BLaER1 (cell line): ENCODE results near the gene MAGI1.
"Not testable (repeated sequence)": the region's sequence is repeated elsewhere in the genome, so short reads cannot be mapped to it uniquely, and the experiment has no call there.

ENCODE experiments used
- H3K27ac ChIP-seq: shearing (Covaris generic); formaldehyde crosslinking; 2 replicates; pipeline ENCODE4 v1.8.1; 2022
- H3K27me3 ChIP-seq: shearing (Covaris generic); formaldehyde crosslinking; 2 replicates; pipeline ENCODE4 v1.8.1; 2022
- H3K36me3 ChIP-seq: shearing (Covaris generic); formaldehyde crosslinking; 2 replicates; pipeline ENCODE4 v1.8.1; 2022
- H3K4me1 ChIP-seq: shearing (Covaris generic); formaldehyde crosslinking; 2 replicates; pipeline ENCODE4 v1.8.1; 2022
- H3K4me2 ChIP-seq: shearing (Covaris generic); formaldehyde crosslinking; 2 replicates; pipeline ENCODE4 v1.8.1; 2022
- H3K4me3 ChIP-seq: shearing (Covaris generic); formaldehyde crosslinking; 2 replicates; pipeline ENCODE4 v1.8.1; 2022
- H3K9ac ChIP-seq: shearing (Covaris generic); formaldehyde crosslinking; 2 replicates; pipeline ENCODE4 v1.8.1; 2022
- H3K9me3 ChIP-seq: shearing (Covaris generic); formaldehyde crosslinking; 2 replicates; pipeline ENCODE4 v1.8.1; 2022
- H4K20me1 ChIP-seq: shearing (Covaris generic); formaldehyde crosslinking; 2 replicates; pipeline ENCODE4 v1.8.1; 2022
- Cebpa-rat ChIP-seq: shearing (Covaris generic); IDR thresholded peaks from 2 replicates; pipeline ENCODE4 v1.8.1; 2022

The MAGI1 gene

GRCh38 chr3:66068255-66068654, 29.5 kb upstream of the MAGI1 start:
- Histone ChIP-seq H3K27me3 (no peaks in the 10 kb centered on the region), H4K20me1 (no peaks in the 10 kb centered on the region), H3K9ac (no peak overlapping the region), H3K4me1 (no peaks in the 10 kb centered on the region), H3K4me2 (no peak overlapping the region), H3K4me3 (no peak overlapping the region), H3K36me3 (no peaks in the 10 kb centered on the region), H3K9me3 (peaks cover 8% of the 10 kb centered on the region; the same call in 1 of the 2 replicates), H3K27ac (no peak overlapping the region)
- no peak for TF ChIP-seq Cebpa-rat

GRCh38 chr3:66066963-66067617, 28.4 kb upstream of the MAGI1 start:
- H3K9ac ChIP-seq, result no peak overlapping the region
- no peaks in the 10 kb centered on the region for H3K4me1 ChIP-seq
- peaks cover 8% of the 10 kb centered on the region; the same call in 1 of the 2 replicates for H3K9me3 ChIP-seq
- no peak overlapping the region for H3K27ac ChIP-seq
- no peak overlapping the region for H3K4me2 ChIP-seq
- no peaks in the 10 kb centered on the region for H4K20me1 ChIP-seq
- H3K36me3 ChIP-seq, result no peaks in the 10 kb centered on the region
- no peak overlapping the region for H3K4me3 ChIP-seq
- no peak for TF ChIP-seq Cebpa-rat
- H3K27me3 ChIP-seq, result no peaks in the 10 kb centered on the region

GRCh38 chr3:66055289-66055688, 16.6 kb upstream of the MAGI1 start:
- Histone ChIP-seq H3K9me3 (no peaks in the 10 kb centered on the region), H3K9ac (no peak overlapping the region), H3K27ac (no peak overlapping the region), H3K27me3 (no peaks in the 10 kb centered on the region), H4K20me1 (no peaks in the 10 kb centered on the region), H3K4me1 (no peaks in the 10 kb centered on the region), H3K36me3 (no peaks in the 10 kb centered on the region), H3K4me2 (no peak overlapping the region), H3K4me3 (no peak overlapping the region)
- TF ChIP-seq Cebpa-rat, result no peak

- H3K27me3 ChIP-seq, result no peaks in the 10 kb centered on the region
- no peaks in the 10 kb centered on the region for H3K9me3 ChIP-seq
- H3K9ac ChIP-seq, result no peak overlapping the region
- no peak overlapping the region for H3K4me2 ChIP-seq
- H4K20me1 ChIP-seq, result no peaks in the 10 kb centered on the region
- no peaks in the 10 kb centered on the region for H3K4me1 ChIP-seq
- no peak overlapping the region for H3K4me3 ChIP-seq
- no peak overlapping the region for H3K27ac ChIP-seq
- no peaks in the 10 kb centered on the region for H3K36me3 ChIP-seq
- TF ChIP-seq Cebpa-rat, result no peak
Measured at GRCh38 chr3:66053550-66054094, 14.9 kb upstream of the MAGI1 start.

DNA sequence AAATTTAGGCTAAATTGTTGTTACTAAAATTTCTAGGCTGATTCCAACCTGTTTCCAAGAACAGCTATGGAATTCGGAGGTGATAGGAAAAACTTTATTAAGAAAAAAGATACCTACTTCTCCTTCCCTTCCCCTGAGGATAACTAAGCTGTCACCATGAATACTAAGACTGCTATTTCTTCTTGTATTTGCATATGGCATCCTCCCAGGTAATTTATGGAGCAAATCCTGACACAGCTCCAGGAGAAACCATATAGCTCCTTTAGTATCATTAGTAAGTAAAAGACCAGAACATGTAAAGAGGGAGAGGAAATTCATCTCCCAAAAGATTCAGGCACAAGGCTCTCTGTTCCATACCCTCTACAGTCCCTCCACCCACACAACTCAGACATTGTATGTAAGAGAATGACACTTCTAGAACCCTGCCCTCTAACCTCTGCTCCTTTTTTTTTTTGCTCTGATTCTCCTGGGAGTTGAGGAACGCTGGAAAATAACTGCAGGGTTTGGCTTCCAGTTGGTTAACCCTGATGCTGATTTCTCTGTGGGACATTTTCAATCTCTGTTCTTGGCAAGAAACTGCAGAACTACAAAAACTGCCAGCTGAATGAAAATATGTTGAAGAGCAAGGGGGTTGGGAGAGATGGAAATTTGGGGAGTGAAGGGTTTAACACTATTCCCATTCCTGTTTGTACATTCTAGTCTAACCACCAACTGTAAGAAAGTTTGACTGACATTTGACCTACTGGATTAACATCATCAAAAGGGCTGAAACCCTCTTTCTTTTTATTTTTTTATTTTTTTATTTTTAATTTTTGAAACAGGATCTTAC, 14.2 kb upstream of the MAGI1 start:
- Histone ChIP-seq H4K20me1 (no peaks in the 10 kb centered on the region), H3K4me2 (no peak overlapping the region), H3K27me3 (no peaks in the 10 kb centered on the region), H3K4me3 (no peak overlapping the region), H3K4me1 (no peaks in the 10 kb centered on the region), H3K9me3 (no peaks in the 10 kb centered on the region), H3K9ac (no peak overlapping the region), H3K27ac (no peak overlapping the region), H3K36me3 (no peaks in the 10 kb centered on the region)
- TF ChIP-seq Cebpa-rat, result no peak

- H3K4me3 ChIP-seq, result no peak overlapping the region
- no peaks in the 10 kb centered on the region for H3K27me3 ChIP-seq
- no peak overlapping the region for H3K4me2 ChIP-seq
- no peaks in the 10 kb centered on the region for H3K9me3 ChIP-seq
- H4K20me1 ChIP-seq, result no peaks in the 10 kb centered on the region
- H3K4me1 ChIP-seq, result no peaks in the 10 kb centered on the region
- no peak overlapping the region for H3K27ac ChIP-seq
- no peak overlapping the region for H3K9ac ChIP-seq
- TF ChIP-seq Cebpa-rat, result no peak
- no peaks in the 10 kb centered on the region for H3K36me3 ChIP-seq
Measured at GRCh38 chr3:66050821-66051220, 12.1 kb upstream of the MAGI1 start.

GRCh38 chr3:66048051-66048395, 9.3 kb upstream of the MAGI1 start:
- Histone ChIP-seq H3K9me3 (no peaks in the 10 kb centered on the region), H3K36me3 (no peaks in the 10 kb centered on the region), H4K20me1 (no peaks in the 10 kb centered on the region), H3K4me1 (no peaks in the 10 kb centered on the region), H3K4me3 (no peak overlapping the region), H3K4me2 (no peak overlapping the region), H3K27ac (no peak overlapping the region), H3K27me3 (no peaks in the 10 kb centered on the region), H3K9ac (no peak overlapping the region)
- TF ChIP-seq Cebpa-rat, result no peak

- TF ChIP-seq Cebpa-rat, result no peak
- Histone ChIP-seq H3K27me3 (no peaks in the 10 kb centered on the region), H4K20me1 (no peaks in the 10 kb centered on the region), H3K27ac (no peak overlapping the region), H3K4me3 (no peak overlapping the region), H3K9me3 (no peaks in the 10 kb centered on the region), H3K4me2 (no peak overlapping the region), H3K36me3 (no peaks in the 10 kb centered on the region), H3K9ac (no peak overlapping the region), H3K4me1 (no peaks in the 10 kb centered on the region)
Measured at GRCh38 chr3:66047311-66048050, 8.8 kb upstream of the MAGI1 start.

DNA sequence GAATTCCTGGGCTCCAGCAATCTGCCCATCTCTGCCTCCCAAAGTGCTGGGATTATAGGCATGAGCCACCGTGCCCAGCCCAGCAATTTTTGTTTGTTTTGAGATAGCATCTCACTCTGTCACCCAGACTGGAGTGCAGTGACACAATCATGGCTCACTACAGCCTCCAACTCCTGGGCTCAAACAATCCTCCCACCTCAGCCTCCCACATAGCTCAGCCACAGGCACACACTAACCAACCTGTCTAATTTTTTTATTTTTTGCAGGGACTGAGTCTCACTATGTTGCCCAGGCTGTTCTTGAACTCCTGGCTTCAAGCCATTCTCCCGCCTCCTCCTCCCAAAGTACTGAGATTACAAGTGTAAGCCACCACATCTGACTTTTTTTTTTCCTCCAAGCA, 7.6 kb upstream of the MAGI1 start:
- H3K27ac ChIP-seq, H4K20me1 ChIP-seq, H3K4me3 ChIP-seq, H3K27me3 ChIP-seq, H3K4me1 ChIP-seq, H3K36me3 ChIP-seq, H3K4me2 ChIP-seq, H3K9me3 ChIP-seq, H3K9ac ChIP-seq: not testable (repeated sequence)

GRCh38 chr3:66041828-66042227, 3.1 kb upstream of the MAGI1 start:
- Histone ChIP-seq H3K27me3 (peaks cover 8% of the 10 kb centered on the region), H3K4me3 (no peak overlapping the region), H3K36me3 (no peaks in the 10 kb centered on the region), H4K20me1 (peaks cover 2% of the 10 kb centered on the region; the same call in 1 of the 2 replicates), H3K4me2 (no peak overlapping the region), H3K9ac (no peak overlapping the region), H3K9me3 (no peaks in the 10 kb centered on the region), H3K4me1 (peaks cover 16% of the 10 kb centered on the region), H3K27ac (no peak overlapping the region)
- TF ChIP-seq Cebpa-rat, result no peak
